Measurements from ENCODE around the gene DUS2.

- no peak for TF ChIP-seq USF2 (CRISPR knock-in tag; IDR thresholded peaks at IDR 0.05)
- no peak for TF ChIP-seq ATF3 (CRISPR knock-in tag; conservative IDR thresholded peaks at IDR 0.05)
- no peak for TF ChIP-seq CTCF (IDR thresholded peaks at IDR 0.05)
- TF ChIP-seq CREM (CRISPR knock-in tag; IDR thresholded peaks at IDR 0.05) = no peak
- no peak for TF ChIP-seq FOXJ3 (CRISPR knock-in tag; IDR thresholded peaks at IDR 0.05; ENCODE audit: borderline replicate concordance)
Observed at GRCh38 chr16:68084504-68085258, 61.6 kb downstream of the DUS2 start.
